ENCODE results near the gene DNAJB5. TPM values are rescaled to one million over a fixed set of nuclear protein-coding genes. Genes with fewer than 3 reads are reported as not detected.

DNAJB5 gene
- polyA plus RNA-seq, 1 of the 3 experiments (the other 2 are of a cell fraction): 3.3 TPM

- WGBS (ENCODE audit: low lambda C conversion rate): 53% methylated on average over 10 of the region's 11 CpGs
- CTCF ChIA-PET: interaction anchor here (1.8 to 3.7 kb wide), 3 partner anchors 8 to 77 kb away, joined by 5 to 19 read pairs (median 11); no protein-coding TSS in a partner anchor
- DNase-seq: no peak
These were observed 12.6 kb upstream of the DNAJB5 start for GRCh38 chr9:34976992-34977391.

More at GRCh38 chr9:34976992-34977391, 12.6 kb upstream of the DNAJB5 start:
- Histone ChIP-seq H3K27me3 (ENCODE audit: insufficient read depth) (peaks cover 47% of the 10 kb centered on the region), H4K20me1 (ENCODE audit: insufficient read depth) (no peaks in the 10 kb centered on the region), H3F3A (replicated peaks; ENCODE audit: insufficient read depth) (no peaks in the 10 kb centered on the region), H3K4me2 (no peak overlapping the region), H3K4me1 (ENCODE audit: control insufficient read depth in 1 of 2, insufficient read depth in 2 of 2, low read depth in 1 of 2, low read length in 1 of 2) (no peaks in the 10 kb centered on the region; a peak in 1 of 4 replicates), H3K79me2 (ENCODE audit: insufficient read depth) (no peaks in the 10 kb centered on the region), H3K9me3 (no peaks in the 10 kb centered on the region), H3K9me2 (no peaks in the 10 kb centered on the region), H3K9ac (no peak overlapping the region), H3K27ac (ENCODE audit: low read depth in 2 of 2, low read length in 1 of 2) (no peak overlapping the region), H3K36me3 (replicated peaks in 1 of 2; ENCODE audit: control insufficient read depth in 1 of 2, insufficient read depth in 2 of 2, low read length in 1 of 2) (no peaks in the 10 kb centered on the region), H2AFZ (ENCODE audit: low read depth) (no peak overlapping the region), H3K4me3 (ENCODE audit: low read depth in 2 of 2, low read length in 1 of 2) (no peak overlapping the region)
- TF ChIP-seq USF1 (IDR thresholded peaks at IDR 0.05; ENCODE audit: borderline replicate concordance, low read depth) (no peak), EZH2phosphoT487 (IDR thresholded peaks at IDR 0.05; ENCODE audit: borderline replicate concordance, low read depth) (no peak), FOXJ3 (CRISPR knock-in tag; IDR thresholded peaks at IDR 0.05) (no peak), NRF1 (IDR thresholded peaks at IDR 0.05; ENCODE audit: low read depth, low read length) (no peak), GATA2 (CRISPR knock-in tag; IDR thresholded peaks at IDR 0.05) (no peak), SIN3A (IDR thresholded peaks at IDR 0.05; ENCODE audit: borderline replicate concordance, low read depth, low read length) (no peak), NFIC (IDR thresholded peaks at IDR 0.05; ENCODE audit: borderline replicate concordance) (no peak), POLR2AphosphoS5 (IDR thresholded peaks at IDR 0.05; ENCODE audit: low read depth, low read length) (no peak), MEF2A (IDR thresholded peaks at IDR 0.05; ENCODE audit: borderline replicate concordance, low read depth) (no peak), FOSL2 (IDR thresholded peaks at IDR 0.05; ENCODE audit: borderline replicate concordance, low read depth) (no peak), MXI1 (IDR thresholded peaks at IDR 0.05; ENCODE audit: low read depth, low read length) (no peak), RCOR1 (IDR thresholded peaks at IDR 0.05; ENCODE audit: low read length) (no peak), CTCF (IDR thresholded peaks at IDR 0.05) (no peak), RFX5 (IDR thresholded peaks at IDR 0.05; ENCODE audit: low read length) (no peak), PBX3 (IDR thresholded peaks at IDR 0.05) (no peak), SMC3 (IDR thresholded peaks at IDR 0.05; ENCODE audit: low read depth, low read length) (no peak), MAX (IDR thresholded peaks at IDR 0.05; ENCODE audit: low read depth) (no peak), GABPA (IDR thresholded peaks at IDR 0.05; ENCODE audit: low read depth) (no peak), ELF1 (IDR thresholded peaks at IDR 0.05) (no peak)
- POLR2A ChIA-PET: no interaction called here
